Stimulated activated CD4-positive, alpha-beta T cell treated with anti-CD3 and anti-CD28 coated beads, Interleukin-15, amount 100 ng/mL, for 1 hour (primary cell): Measurements from ENCODE around the gene TMEM39B.
"Not testable (repeated sequence)": the region's sequence is repeated elsewhere in the genome, so short reads cannot be mapped to it uniquely, and the experiment has no call there.

Experiments used
- DNase-seq, 2 donors: peaks; one replicate each; pipeline ENCODE4 v3.0.0-alpha.2; 2020; ENCODE audit warnings: low read depth in 1 of 2, low spot score in 1 of 2

The TMEM39B gene

GRCh38 chr1:32072622-32073298 lies at the start of gene TMEM39B:
Gene TMEM39B (plus strand): TSS chr1:32072939. CDS start chr1:32073048, 109 bp downstream.
- DNase-seq: peak; percentile 84 to 85

- DNase-seq: no peak
Observed at GRCh38 chr1:32023351-32023750, 49.4 kb upstream of the TMEM39B start.

GRCh38 chr1:32025515-32025914 lies 47.2 kb upstream of the TMEM39B start:
- DNase-seq: no peak

- DNase-seq: no peak
Observed at GRCh38 chr1:32028746-32029145, 44.0 kb upstream of the TMEM39B start.

GRCh38 chr1:32031578-32032274 lies 41.0 kb upstream of the TMEM39B start:
- DNase-seq: no peak

GRCh38 chr1:32032275-32032615 lies 40.5 kb upstream of the TMEM39B start:
- no peak for DNase-seq

GRCh38 chr1:32035119-32035518 lies 37.6 kb upstream of the TMEM39B start:
- DNase-seq: no peak

- DNase-seq: no peak
Observed at GRCh38 chr1:32040711-32041110, 32.0 kb upstream of the TMEM39B start.

GRCh38 chr1:32042330-32042729 lies 30.4 kb upstream of the TMEM39B start:
- no peak for DNase-seq

- DNase-seq: no peak
Observed at GRCh38 chr1:32044234-32044633, 28.5 kb upstream of the TMEM39B start.

GRCh38 chr1:32045772-32046171 lies 27.0 kb upstream of the TMEM39B start:
- no peak for DNase-seq

GRCh38 chr1:32047701-32048100 lies 25.0 kb upstream of the TMEM39B start:
- no peak for DNase-seq

GRCh38 chr1:32048440-32048839 lies 24.3 kb upstream of the TMEM39B start:
- DNase-seq: no peak

GRCh38 chr1:32051706-32052105 lies 21.0 kb upstream of the TMEM39B start:
- DNase-seq: no peak

GRCh38 chr1:32052887-32053286 lies 19.9 kb upstream of the TMEM39B start:
- no peak for DNase-seq

GRCh38 chr1:32055416-32055815 lies 17.3 kb upstream of the TMEM39B start:
- no peak for DNase-seq

GRCh38 chr1:32056598-32056997 lies 16.1 kb upstream of the TMEM39B start:
- DNase-seq: no peak

GRCh38 chr1:32060914-32061313 lies 11.8 kb upstream of the TMEM39B start:
- no peak for DNase-seq

- no peak for DNase-seq
Observed at GRCh38 chr1:32062867-32063230, 9.9 kb upstream of the TMEM39B start.

GRCh38 chr1:32063261-32063681 lies 9.5 kb upstream of the TMEM39B start:
- DNase-seq: no peak

GRCh38 chr1:32065613-32066488 lies 6.9 kb upstream of the TMEM39B start:
- DNase-seq: not testable (repeated sequence)

GRCh38 chr1:32066489-32066873 lies 6.3 kb upstream of the TMEM39B start:
- no peak for DNase-seq
